Breast epithelium (tissue), 3 donors: ENCODE data around the gene VSIG2.

ENCODE experiments used
- POLR2A ChIP-seq: fragments of 450-650 bp; IDR thresholded peaks from one replicate; pipeline ENCODE4 v1.6.1; 2016; ENCODE audit warnings: antibody characterized with exemption, mild to moderate bottlenecking, moderate library complexity
- TF ChIP-seq, protein P1 (sequence below), 3 donors: fragments of 450-650 bp; IDR thresholded peaks; one replicate each; pipeline ENCODE4 v1.5.1; 2016 to 2017; ENCODE audit warnings: antibody characterized with exemption in 3 of 3, mild to moderate bottlenecking in 3 of 3, moderate library complexity in 3 of 3

GRCh38 chr11:124732230-124732629, 19.8 kb downstream of the VSIG2 start:
- TF ChIP-seq, protein P1, sequence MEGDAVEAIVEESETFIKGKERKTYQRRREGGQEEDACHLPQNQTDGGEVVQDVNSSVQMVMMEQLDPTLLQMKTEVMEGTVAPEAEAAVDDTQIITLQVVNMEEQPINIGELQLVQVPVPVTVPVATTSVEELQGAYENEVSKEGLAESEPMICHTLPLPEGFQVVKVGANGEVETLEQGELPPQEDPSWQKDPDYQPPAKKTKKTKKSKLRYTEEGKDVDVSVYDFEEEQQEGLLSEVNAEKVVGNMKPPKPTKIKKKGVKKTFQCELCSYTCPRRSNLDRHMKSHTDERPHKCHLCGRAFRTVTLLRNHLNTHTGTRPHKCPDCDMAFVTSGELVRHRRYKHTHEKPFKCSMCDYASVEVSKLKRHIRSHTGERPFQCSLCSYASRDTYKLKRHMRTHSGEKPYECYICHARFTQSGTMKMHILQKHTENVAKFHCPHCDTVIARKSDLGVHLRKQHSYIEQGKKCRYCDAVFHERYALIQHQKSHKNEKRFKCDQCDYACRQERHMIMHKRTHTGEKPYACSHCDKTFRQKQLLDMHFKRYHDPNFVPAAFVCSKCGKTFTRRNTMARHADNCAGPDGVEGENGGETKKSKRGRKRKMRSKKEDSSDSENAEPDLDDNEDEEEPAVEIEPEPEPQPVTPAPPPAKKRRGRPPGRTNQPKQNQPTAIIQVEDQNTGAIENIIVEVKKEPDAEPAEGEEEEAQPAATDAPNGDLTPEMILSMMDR (IDR thresholded peaks at IDR 0.05), result no peak
- no peak for TF ChIP-seq POLR2A
